ENCODE results near the gene TMSB10.

Gene TMSB10

DNA sequence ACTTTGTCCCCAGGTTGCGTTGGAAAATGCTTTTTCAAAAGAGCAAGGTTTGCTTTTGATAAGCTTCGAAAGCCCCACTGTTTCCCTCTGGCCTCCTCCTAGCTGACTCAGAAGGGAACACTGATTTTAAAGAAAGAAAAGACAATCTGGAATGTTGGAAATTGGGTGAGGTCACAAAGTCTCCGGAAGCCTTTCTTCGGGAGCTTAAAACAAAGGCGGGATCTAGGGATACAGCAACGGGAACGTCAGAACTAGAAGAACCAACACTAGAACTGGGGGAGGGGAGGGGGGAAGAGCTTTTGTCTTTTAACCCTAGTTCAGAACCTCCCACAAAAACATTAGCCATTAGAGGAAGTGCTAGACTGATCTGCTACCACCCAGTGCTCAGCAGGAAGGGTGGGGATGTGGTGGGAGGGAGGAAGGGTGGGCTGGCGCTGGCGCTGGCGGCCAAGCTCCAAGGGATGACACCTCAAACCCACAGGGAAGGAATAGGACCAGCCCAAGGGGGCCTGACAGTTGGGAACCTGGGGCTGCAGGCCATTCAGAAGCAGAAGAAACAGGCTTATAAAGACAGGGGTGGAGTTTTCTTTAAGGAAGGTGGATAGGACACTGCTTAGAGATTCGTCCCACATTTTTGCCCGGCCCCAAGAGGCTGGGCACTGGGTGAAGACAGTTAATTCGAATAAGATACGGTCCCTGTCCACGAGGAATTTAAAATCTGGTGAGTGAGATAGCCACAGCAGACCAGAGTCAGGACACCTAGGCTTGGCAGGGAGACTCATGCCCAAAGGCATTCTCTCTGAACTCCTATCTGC is 1.7 kb downstream of the TMSB10 start:
- H3K27me3 ChIP-seq (ENCODE audit: control insufficient read depth in 3 of 3, insufficient read depth in 3 of 3, low read depth in 1 of 3, low read length in 3 of 3) = peaks cover 0 to 7% (median 0%) of the 10 kb centered on the region in 3 experiments
- H3K23ac ChIP-seq (ENCODE audit: low read depth, low read length, poor library complexity) = no peak overlapping the region
- no peak overlapping the region for H2BK15ac ChIP-seq (ENCODE audit: low read length)
- peaks cover 10 to 13% of the 10 kb centered on the region in 2 donors for H3K36me3 ChIP-seq (replicated peaks in 1 of 2; ENCODE audit: control insufficient read depth in 2 of 2, insufficient read depth in 2 of 2, low read length in 2 of 2)
- H3K18ac ChIP-seq (ENCODE audit: low read length) = peak overlapping the region; percentile 8
- whole genome bisulfite sequencing, 2 donors (ENCODE audit: extremely low coverage in 2 of 2, insufficient read length in 2 of 2, insufficient replicate concordance in 1 of 2) = no CpG with 5 or more reads among the region's 15 CpGs
- peaks cover 2 to 9% of the 10 kb centered on the region in 2 donors for H3K4me1 ChIP-seq (ENCODE audit: control insufficient read depth in 2 of 2, insufficient read depth in 1 of 2, low read depth in 1 of 2, low read length in 2 of 2)
- peaks cover 2 to 7% of the 10 kb centered on the region in 2 donors for H3K9me3 ChIP-seq (replicated peaks in 1 of 2; ENCODE audit: control insufficient read depth in 2 of 2, insufficient read depth in 1 of 2, low read depth in 1 of 2, low read length in 2 of 2)
- H2AK5ac ChIP-seq (ENCODE audit: low read depth, low read length) = no peak overlapping the region
- no peak overlapping the region for H2BK120ac ChIP-seq (ENCODE audit: low read depth, low read length)
- no peak overlapping the region for H4K8ac ChIP-seq (ENCODE audit: low read depth, low read length)
- peak overlapping the region; percentile 92 to 100 for H3K4me3 ChIP-seq (ENCODE audit: low read length in 2 of 2)
- peaks cover 3% of the 10 kb centered on the region for H3K79me1 ChIP-seq (ENCODE audit: low read depth, low read length)
- no peak overlapping the region for H2BK5ac ChIP-seq (ENCODE audit: low read length)
- H3K9ac ChIP-seq (ENCODE audit: low read depth, low read length, poor library complexity) = no peak overlapping the region
- H2AFZ ChIP-seq (ENCODE audit: low read length) = no peak overlapping the region
- peak; percentile 61 for DNase-seq (ENCODE audit: low spot score)
- no peak overlapping the region for H3K4ac ChIP-seq (ENCODE audit: low read length)
- peak overlapping the region; percentile 96 for H3K4me2 ChIP-seq (ENCODE audit: insufficient read depth, low read length, poor library complexity, severe bottlenecking)
- H3K27ac ChIP-seq (replicated peaks; ENCODE audit: low read length) = peak overlapping the region; percentile 79
- H2BK12ac ChIP-seq (ENCODE audit: low read length) = no peak overlapping the region
- H4K91ac ChIP-seq (ENCODE audit: low read depth, low read length, poor library complexity) = no peak overlapping the region
- H3K14ac ChIP-seq (ENCODE audit: low read length) = no peak overlapping the region

GRCh38 chr2:84908948-84909713 is 3.7 kb downstream of the TMSB10 start:
- Histone ChIP-seq H4K8ac (ENCODE audit: low read depth, low read length) (no peak overlapping the region), H3K79me1 (ENCODE audit: low read depth, low read length) (peaks cover 3% of the 10 kb centered on the region), H3K18ac (ENCODE audit: low read length) (peak overlapping the region; percentile 25), H3K4me3 (ENCODE audit: low read length in 2 of 2) (peak overlapping the region in 1 of 2 donors; percentile 21), H2AFZ (ENCODE audit: low read length) (no peak overlapping the region), H3K9ac (ENCODE audit: low read depth, low read length, poor library complexity) (peak overlapping the region; percentile 35), H3K14ac (ENCODE audit: low read length) (no peak overlapping the region), H3K4me1 (ENCODE audit: control insufficient read depth in 2 of 2, insufficient read depth in 1 of 2, low read depth in 1 of 2, low read length in 2 of 2) (peaks cover 2 to 9% of the 10 kb centered on the region in 2 donors), H4K91ac (ENCODE audit: low read depth, low read length, poor library complexity) (no peak overlapping the region), H3K23ac (ENCODE audit: low read depth, low read length, poor library complexity) (peak overlapping the region; percentile 59), H3K4me2 (ENCODE audit: insufficient read depth, low read length, poor library complexity, severe bottlenecking) (no peak overlapping the region), H2BK5ac (ENCODE audit: low read length) (no peak overlapping the region), H3K36me3 (replicated peaks in 1 of 2; ENCODE audit: control insufficient read depth in 2 of 2, insufficient read depth in 2 of 2, low read length in 2 of 2) (peaks cover 10 to 13% of the 10 kb centered on the region in 2 donors), H3K27ac (replicated peaks; ENCODE audit: low read length) (no peak overlapping the region), H2BK12ac (ENCODE audit: low read length) (no peak overlapping the region), H2BK120ac (ENCODE audit: low read depth, low read length) (no peak overlapping the region), H2BK15ac (ENCODE audit: low read length) (no peak overlapping the region), H3K9me3 (replicated peaks in 1 of 2; ENCODE audit: control insufficient read depth in 2 of 2, insufficient read depth in 1 of 2, low read depth in 1 of 2, low read length in 2 of 2) (peaks cover 0 to 7% of the 10 kb centered on the region in 2 donors), H3K27me3 (ENCODE audit: control insufficient read depth in 3 of 3, insufficient read depth in 3 of 3, low read depth in 1 of 3, low read length in 3 of 3) (peaks cover 0 to 7% (median 0%) of the 10 kb centered on the region in 3 experiments), H2AK5ac (ENCODE audit: low read depth, low read length) (no peak overlapping the region), H3K4ac (ENCODE audit: low read length) (no peak overlapping the region)
- DNase-seq (ENCODE audit: low spot score) = no peak
- no CpG with 5 or more reads among the region's 2 CpGs for WGBS, 2 donors (ENCODE audit: extremely low coverage in 2 of 2, insufficient read length in 2 of 2, insufficient replicate concordance in 1 of 2)

- no peak overlapping the region for H3K14ac ChIP-seq (ENCODE audit: low read length)
- H3K23ac ChIP-seq (ENCODE audit: low read depth, low read length, poor library complexity) = no peak overlapping the region
- no peak overlapping the region for H3K4ac ChIP-seq (ENCODE audit: low read length)
- DNase-seq (ENCODE audit: low spot score) = no peak
- no peak overlapping the region for H2BK15ac ChIP-seq (ENCODE audit: low read length)
- no peak overlapping the region for H3K4me2 ChIP-seq (ENCODE audit: insufficient read depth, low read length, poor library complexity, severe bottlenecking)
- no peak overlapping the region for H3K18ac ChIP-seq (ENCODE audit: low read length)
- H2AFZ ChIP-seq (ENCODE audit: low read length) = no peak overlapping the region
- peaks cover 2 to 6% of the 10 kb centered on the region in 2 donors for H3K4me1 ChIP-seq (ENCODE audit: control insufficient read depth in 2 of 2, insufficient read depth in 1 of 2, low read depth in 1 of 2, low read length in 2 of 2)
- WGBS, 2 donors (ENCODE audit: extremely low coverage in 2 of 2, insufficient read length in 2 of 2, insufficient replicate concordance in 1 of 2) = no CpG with 5 or more reads among the region's 5 CpGs
- no peak overlapping the region for H2BK12ac ChIP-seq (ENCODE audit: low read length)
- H3K27me3 ChIP-seq (ENCODE audit: control insufficient read depth in 3 of 3, insufficient read depth in 3 of 3, low read depth in 1 of 3, low read length in 3 of 3) = peaks cover 0 to 7% (median 0%) of the 10 kb centered on the region in 3 experiments
- no peak overlapping the region for H4K91ac ChIP-seq (ENCODE audit: low read depth, low read length, poor library complexity)
- H2AK5ac ChIP-seq (ENCODE audit: low read depth, low read length) = no peak overlapping the region
- H2BK5ac ChIP-seq (ENCODE audit: low read length) = no peak overlapping the region
- H2BK120ac ChIP-seq (ENCODE audit: low read depth, low read length) = no peak overlapping the region
- no peak overlapping the region for H4K8ac ChIP-seq (ENCODE audit: low read depth, low read length)
- H3K9me3 ChIP-seq (replicated peaks in 1 of 2; ENCODE audit: control insufficient read depth in 2 of 2, insufficient read depth in 1 of 2, low read depth in 1 of 2, low read length in 2 of 2) = peaks cover 0 to 7% of the 10 kb centered on the region in 2 donors
- no peak overlapping the region for H3K4me3 ChIP-seq (ENCODE audit: low read length in 2 of 2)
- peaks cover 1% of the 10 kb centered on the region for H3K79me1 ChIP-seq (ENCODE audit: low read depth, low read length)
- peaks cover 10 to 13% of the 10 kb centered on the region in 2 donors for H3K36me3 ChIP-seq (replicated peaks in 1 of 2; ENCODE audit: control insufficient read depth in 2 of 2, insufficient read depth in 2 of 2, low read length in 2 of 2)
- no peak overlapping the region for H3K27ac ChIP-seq (replicated peaks; ENCODE audit: low read length)
- H3K9ac ChIP-seq (ENCODE audit: low read depth, low read length, poor library complexity) = no peak overlapping the region
Measured at GRCh38 chr2:84911135-84911678, 5.8 kb downstream of the TMSB10 start.

Data from neuronal stem cell (in vitro differentiated cells).